GM23248 (cell line): ENCODE data around the gene ZSWIM4. TPM values are rescaled to one million over a fixed set of nuclear protein-coding genes. Genes with fewer than 3 reads are reported as not detected.

Experiments
- DNase-seq: peaks from one replicate; pipeline ENCODE4 v3.0.0-alpha.2; 2015
- H2AFZ ChIP-seq: fragments of 200-600 bp; sonication (generic); 2 replicates; pipeline ENCODE4 v1.6.1; 2016; ENCODE audit warnings: antibody characterized with exemption
- H3F3A ChIP-seq: fragments of 200-600 bp; sonication (generic); 2 replicates; pipeline ENCODE4 v1.6.1; 2016; ENCODE audit warnings: mild to moderate bottlenecking, antibody characterized with exemption, mixed run types; ENCODE audit not compliant: insufficient read depth
- H3K27ac ChIP-seq: fragments of 200-600 bp; sonication (generic); 2 replicates; pipeline ENCODE4 v1.5.1; 2016; ENCODE audit warnings: mild to moderate bottlenecking
- H3K27me3 ChIP-seq: fragments of 200-600 bp; sonication (generic); replicated peaks from 2 replicates; pipeline ENCODE4 v1.6.1; 2016; ENCODE audit warnings: mild to moderate bottlenecking; ENCODE audit not compliant: insufficient read depth
- H3K36me3 ChIP-seq: fragments of 200-600 bp; sonication (generic); 2 replicates; pipeline ENCODE4 v1.6.1; 2016; ENCODE audit warnings: low read depth, mild to moderate bottlenecking
- H3K4me1 ChIP-seq: fragments of 200-600 bp; sonication (generic); 2 replicates; pipeline ENCODE4 v1.6.1; 2016; ENCODE audit warnings: mild to moderate bottlenecking; ENCODE audit not compliant: insufficient read depth
- H3K4me2 ChIP-seq: fragments of 200-600 bp; sonication (generic); one replicate; pipeline ENCODE4 v1.6.1; 2016; ENCODE audit warnings: mild to moderate bottlenecking; ENCODE audit not compliant: unreplicated experiment
- H3K4me3 ChIP-seq: fragments of 200-600 bp; sonication (generic); 2 replicates; pipeline ENCODE4 v1.5.1; 2016; ENCODE audit warnings: mild to moderate bottlenecking
- H3K79me2 ChIP-seq: fragments of 200-600 bp; sonication (generic); 2 replicates; pipeline ENCODE4 v1.6.1; 2016; ENCODE audit warnings: mild to moderate bottlenecking; ENCODE audit not compliant: insufficient read depth
- H3K9ac ChIP-seq: fragments of 200-600 bp; sonication (generic); 2 replicates; pipeline ENCODE4 v1.6.1; 2016; ENCODE audit warnings: mild to moderate bottlenecking
- H3K9me2 ChIP-seq: fragments of 200-600 bp; sonication (generic); 2 replicates; pipeline ENCODE4 v1.6.1; 2016; ENCODE audit warnings: mixed run types, mild to moderate bottlenecking, moderate library complexity; ENCODE audit not compliant: insufficient read depth
- H3K9me3 ChIP-seq: fragments of 200-600 bp; sonication (generic); one replicate; pipeline ENCODE4 v1.6.1; 2017; ENCODE audit warnings: low read depth
- H4K20me1 ChIP-seq: fragments of 200-600 bp; sonication (generic); 2 replicates; pipeline ENCODE4 v1.6.0; 2016; ENCODE audit not compliant: insufficient read depth
- EZH2 ChIP-seq: fragments of 200-600 bp; sonication (generic); IDR thresholded peaks from 2 replicates; pipeline ENCODE4 v1.6.1; 2018; ENCODE audit warnings: antibody characterized with exemption, mild to moderate bottlenecking; ENCODE audit not compliant: insufficient read depth, poor library complexity, severe bottlenecking
- EZH2phosphoT487 ChIP-seq: fragments of 200-600 bp; sonication (generic); IDR thresholded peaks from 2 replicates; pipeline ENCODE4 v1.6.1; 2018; ENCODE audit warnings: antibody characterized with exemption, moderate library complexity, mild to moderate bottlenecking, low read depth; ENCODE audit not compliant: insufficient read depth
- WGBS, 2 experiments: methylation state at CpG; one replicate each; pipeline ENCODE4 v1.1.6; 2015 to 2017; ENCODE audit warnings: low lambda C conversion rate in 2 of 2, low coverage in 1 of 2; ENCODE audit errors: missing lambda C conversion rate in 2 of 2; 5-methylcytosine and 5-hydroxymethylcytosine counted together
- in situ Hi-C: fragments of 300-500 bp; cut with MboI; formaldehyde crosslinking; loops from 2 replicates; pipeline ENCODE4 v1.15.0; 2020
- polyA plus RNA-seq: library from polyadenylated mRNA; unstranded; fragments of >200 nt; fragmentation: Nextera tagmentation; extraction: Ambion mirVana; gene quantifications from 2 replicates; pipeline ENCODE4 v1.2.1, GENCODE V29; 2016
- total RNA-seq: library from RNA; depleted of rRNA; stranded (reverse); fragments of >200 nt; shearing (Covaris generic); gene quantifications from 2 replicates; pipeline ENCODE4 v1.2.3, GENCODE V29; 2014

Gene ZSWIM4
- total and polyA plus RNA-seq, 2 experiments from 2014 or later = 0.81 to 2.9 TPM

DNA sequence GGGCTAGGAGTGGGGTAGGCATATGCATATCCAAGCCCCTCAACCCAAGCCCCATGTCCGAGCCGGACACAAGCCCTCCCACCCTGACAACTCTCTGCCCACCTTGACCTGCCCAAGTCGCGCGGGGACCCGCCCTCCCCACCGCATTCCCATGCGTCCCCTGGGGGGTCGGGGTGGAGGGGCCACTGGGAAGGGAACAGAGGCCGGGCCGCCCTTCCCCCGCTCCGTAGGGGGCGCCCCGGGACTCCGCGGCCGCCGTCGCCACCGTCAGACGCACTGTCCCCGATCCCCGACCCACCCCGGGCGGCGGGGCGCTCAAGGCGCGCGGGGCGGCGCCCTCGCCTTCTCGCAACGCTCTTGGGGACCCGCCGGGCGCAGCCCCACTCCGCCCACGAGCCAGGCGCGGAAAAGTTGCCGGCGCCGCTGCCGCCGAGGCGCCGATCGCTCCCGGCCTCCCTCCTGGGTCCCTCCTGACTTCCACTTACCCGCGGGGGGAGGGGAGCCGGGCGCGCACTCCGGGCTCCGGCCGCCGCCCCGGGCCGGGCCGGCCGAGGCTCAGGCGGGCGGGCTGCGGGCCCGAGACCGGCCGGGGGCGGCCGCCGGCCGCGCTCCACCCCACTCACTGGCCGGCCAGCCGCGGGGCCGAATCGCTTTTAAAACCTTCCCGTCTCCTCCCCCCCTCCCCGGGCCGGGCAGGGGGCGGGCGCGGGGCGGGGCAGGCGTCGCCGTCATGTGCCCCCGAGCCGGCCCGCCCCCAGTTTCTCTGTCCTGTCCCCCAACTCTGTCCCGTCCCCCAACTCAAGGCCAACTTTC is 47.3 kb downstream of the ZSWIM4 start:
- TF ChIP-seq EZH2phosphoT487 (no peak), EZH2 (no peak)
- H4K20me1 ChIP-seq = no peaks in the 10 kb centered on the region

DNA sequence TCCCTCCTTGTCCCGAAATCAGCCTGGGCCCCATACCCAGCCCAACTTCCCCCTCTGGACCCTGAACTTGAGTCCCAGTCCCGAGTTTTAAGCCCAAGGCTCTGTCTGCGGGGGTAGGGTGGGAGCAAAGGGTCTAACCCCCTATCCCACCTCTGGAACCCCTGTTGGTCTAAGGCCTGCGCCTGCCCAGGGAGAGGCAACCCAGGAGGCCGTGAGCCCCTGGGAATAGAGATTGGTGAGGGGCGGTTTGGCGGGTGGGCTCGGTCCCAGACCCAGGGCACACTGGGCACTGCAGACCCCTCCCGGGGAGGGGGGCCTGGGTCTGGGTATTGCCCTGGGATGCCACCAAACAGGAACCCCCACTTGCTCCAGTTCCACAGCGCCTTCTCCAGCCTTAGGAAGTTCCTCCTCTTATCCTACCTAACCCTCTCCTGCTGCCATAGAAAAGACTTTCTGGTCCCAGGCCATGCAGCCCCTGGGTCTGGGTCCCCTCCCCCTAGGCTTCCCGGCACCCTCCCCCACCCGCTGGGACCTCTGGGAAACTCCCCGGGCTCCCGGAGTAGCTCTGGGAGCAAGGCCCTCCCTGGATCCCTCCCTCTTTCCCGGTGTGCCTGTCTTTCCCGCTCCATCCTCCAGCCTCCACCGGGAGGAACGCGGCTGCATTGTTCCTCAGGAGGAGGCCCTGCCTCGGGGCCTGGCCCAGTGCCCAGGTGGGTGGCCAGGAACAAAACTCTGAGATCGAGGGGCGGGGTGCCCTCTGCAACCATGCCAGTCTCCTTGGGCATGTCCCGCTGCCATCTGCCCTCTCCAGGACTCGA is 48.1 kb downstream of the ZSWIM4 start:
- H3K4me2 ChIP-seq = peak overlapping the region; percentile 97
- DNase-seq = peak; percentile 76
- TF ChIP-seq EZH2 (no peak), EZH2phosphoT487 (no peak)
- H3K9me2 ChIP-seq = no peaks in the 10 kb centered on the region
- peak overlapping the region; percentile 100 for H3K9ac ChIP-seq
- no peaks in the 10 kb centered on the region for H3K36me3 ChIP-seq
- H3K79me2 ChIP-seq = peaks cover 48% of the 10 kb centered on the region
- peak overlapping the region; percentile 37; the same call in 1 of the 2 replicates for H2AFZ ChIP-seq
- 7 to 12% methylated on average over 17 to 24 of the region's 24 CpGs for WGBS, 2 experiments
- peak overlapping the region; percentile 100 for H3K27ac ChIP-seq
- peaks cover 44% of the 10 kb centered on the region for H3F3A ChIP-seq
- in situ Hi-C loops = no loop called here
- H3K4me3 ChIP-seq = peak overlapping the region; percentile 98
- no peaks in the 10 kb centered on the region for H4K20me1 ChIP-seq
- H3K9me3 ChIP-seq = no peaks in the 10 kb centered on the region
- no peaks in the 10 kb centered on the region for H3K27me3 ChIP-seq
- H3K4me1 ChIP-seq = peaks cover 28% of the 10 kb centered on the region

More for the DNA sequence above, 47.3 kb downstream of the ZSWIM4 start:
- H3K27me3 ChIP-seq = no peaks in the 10 kb centered on the region
- peaks cover under 1% of the 10 kb centered on the region; the same call in 1 of the 2 replicates for H3K36me3 ChIP-seq
- peak overlapping the region; percentile 97 for H3K4me2 ChIP-seq
- H3K9me3 ChIP-seq = no peaks in the 10 kb centered on the region
- H3K4me3 ChIP-seq = peak overlapping the region; percentile 98
- H3F3A ChIP-seq = peaks cover 48% of the 10 kb centered on the region
- H3K79me2 ChIP-seq = peaks cover 56% of the 10 kb centered on the region
- H2AFZ ChIP-seq = peak overlapping the region; percentile 37; the same call in 1 of the 2 replicates
- DNase-seq = peak; percentile 86
- in situ Hi-C loops = no loop called here
- peaks cover 31% of the 10 kb centered on the region for H3K4me1 ChIP-seq
- H3K9ac ChIP-seq = peak overlapping the region; percentile 100
- H3K27ac ChIP-seq = peak overlapping the region; percentile 100
- no peaks in the 10 kb centered on the region for H3K9me2 ChIP-seq
- WGBS, 2 experiments = 1 to 2% methylated on average over 10 to 58 of the region's 95 CpGs

DNA sequence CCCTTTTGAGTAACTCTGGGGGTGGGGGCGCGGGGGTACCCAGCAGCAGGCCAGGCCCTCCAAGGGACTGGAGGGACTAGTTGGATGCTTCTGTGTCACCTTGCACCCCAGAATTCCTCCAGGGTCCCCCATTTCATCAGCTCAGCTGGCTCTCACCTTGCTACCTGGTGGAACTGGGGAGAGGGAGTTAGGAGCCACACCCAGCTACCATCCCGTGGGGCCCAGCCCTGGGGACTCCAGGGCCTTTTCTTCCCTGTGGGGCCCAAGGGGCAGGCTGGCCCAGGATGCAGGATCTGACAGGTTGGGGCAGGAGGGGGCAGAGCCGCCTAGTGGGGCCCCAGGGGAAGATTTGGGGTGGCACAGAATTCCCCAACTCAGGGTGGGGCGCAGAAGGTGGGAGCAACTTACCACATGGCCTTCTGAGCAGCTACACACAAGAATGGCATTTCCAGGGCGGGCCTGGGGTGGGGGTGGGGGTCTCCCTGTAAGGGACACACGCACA is 48.9 kb downstream of the ZSWIM4 start:
- H3K36me3 ChIP-seq = no peaks in the 10 kb centered on the region
- H3K4me1 ChIP-seq = peaks cover 23% of the 10 kb centered on the region
- H3K27me3 ChIP-seq = no peaks in the 10 kb centered on the region
- peak overlapping the region; percentile 100 for H3K27ac ChIP-seq
- in situ Hi-C loops = no loop called here
- H4K20me1 ChIP-seq = no peaks in the 10 kb centered on the region
- peaks cover 39% of the 10 kb centered on the region for H3K79me2 ChIP-seq
- DNase-seq = peak; percentile 25
- no peak overlapping the region for H2AFZ ChIP-seq
- H3K9me3 ChIP-seq = no peaks in the 10 kb centered on the region
- H3K4me2 ChIP-seq = peak overlapping the region; percentile 97
- H3F3A ChIP-seq = peaks cover 50% of the 10 kb centered on the region
- no peak overlapping the region for H3K4me3 ChIP-seq
- no peaks in the 10 kb centered on the region for H3K9me2 ChIP-seq
- peak overlapping the region; percentile 100; the same call in 1 of the 2 replicates for H3K9ac ChIP-seq
- WGBS, 2 experiments = 82 to 84% methylated on average over 6 to 7 of the region's 7 CpGs
- TF ChIP-seq EZH2 (no peak), EZH2phosphoT487 (no peak)
